Measurements from ENCODE around the gene MGMT. TPM values are rescaled to one million over a fixed set of nuclear protein-coding genes. Genes with fewer than 3 reads are reported as not detected.

The MGMT gene
- total and polyA plus RNA-seq, 2 donors (not counting 1 experiment from before 2014, with no cell fraction given), result 1.9 to 29.1 TPM

- no peak overlapping the region for H2AFZ ChIP-seq (ENCODE audit: low read length)
- no peak overlapping the region for H3K4me2 ChIP-seq (ENCODE audit: extremely low read depth, insufficient read depth, low read length)
- H3K9me3 ChIP-seq (ENCODE audit: control insufficient read depth, insufficient read depth, low read depth, low read length), result no peaks in the 10 kb centered on the region
- no peak overlapping the region for H3K4me3 ChIP-seq (replicated peaks in 1 of 4; ENCODE audit: control extremely low read depth in 1 of 4, insufficient read depth in 1 of 4, low read depth in 3 of 4, low read length in 4 of 4)
- H3K9ac ChIP-seq (ENCODE audit: insufficient read depth, low read length), result no peak overlapping the region
- H3K79me2 ChIP-seq (ENCODE audit: control insufficient read depth, insufficient read depth, low read length), result no peaks in the 10 kb centered on the region
- H3K27ac ChIP-seq (ENCODE audit: insufficient read depth, low read length), result no peak overlapping the region
- H3K36me3 ChIP-seq (ENCODE audit: control insufficient read depth, insufficient read depth, low read length), result no peaks in the 10 kb centered on the region
- no peaks in the 10 kb centered on the region for H4K20me1 ChIP-seq (ENCODE audit: control insufficient read depth, extremely low read depth, insufficient read depth, low read length)
- no peak for DNase-seq (ENCODE audit: low read depth in 2 of 2)
- H3K4me1 ChIP-seq (ENCODE audit: control insufficient read depth, extremely low read depth, insufficient read depth, low read length), result no peaks in the 10 kb centered on the region
- no peak for TF ChIP-seq CTCF (conservative IDR thresholded peaks at IDR 0.05 in 1 of 2, IDR thresholded peaks at IDR 0.05 in 1 of 2; ENCODE audit: low read depth in 1 of 2, low read length in 2 of 2)
- TF ChIP-seq EZH2 (IDR thresholded peaks at IDR 0.05; ENCODE audit: low read length, missing control alignments), result no peak
- no peaks in the 10 kb centered on the region for H3K27me3 ChIP-seq (ENCODE audit: control insufficient read depth, insufficient read depth, low read length)
Measured at GRCh38 chr10:129544205-129545202, 77.5 kb downstream of the MGMT start.

GRCh38 chr10:129545261-129545660 is 78.2 kb downstream of the MGMT start:
- Histone ChIP-seq H3K36me3 (ENCODE audit: control insufficient read depth, insufficient read depth, low read length) (no peaks in the 10 kb centered on the region), H3K79me2 (ENCODE audit: control insufficient read depth, insufficient read depth, low read length) (no peaks in the 10 kb centered on the region), H2AFZ (ENCODE audit: low read length) (no peak overlapping the region), H3K4me2 (ENCODE audit: extremely low read depth, insufficient read depth, low read length) (no peak overlapping the region), H4K20me1 (ENCODE audit: control insufficient read depth, extremely low read depth, insufficient read depth, low read length) (no peaks in the 10 kb centered on the region), H3K9me3 (ENCODE audit: control insufficient read depth, insufficient read depth, low read depth, low read length) (no peaks in the 10 kb centered on the region), H3K9ac (ENCODE audit: insufficient read depth, low read length) (no peak overlapping the region), H3K27ac (ENCODE audit: insufficient read depth, low read length) (no peak overlapping the region), H3K4me1 (ENCODE audit: control insufficient read depth, extremely low read depth, insufficient read depth, low read length) (no peaks in the 10 kb centered on the region), H3K27me3 (ENCODE audit: control insufficient read depth, insufficient read depth, low read length) (no peaks in the 10 kb centered on the region), H3K4me3 (replicated peaks in 1 of 4; ENCODE audit: control extremely low read depth in 1 of 4, insufficient read depth in 1 of 4, low read depth in 3 of 4, low read length in 4 of 4) (no peak overlapping the region)
- TF ChIP-seq EZH2 (IDR thresholded peaks at IDR 0.05; ENCODE audit: low read length, missing control alignments) (no peak), CTCF (conservative IDR thresholded peaks at IDR 0.05 in 1 of 2, IDR thresholded peaks at IDR 0.05 in 1 of 2; ENCODE audit: low read depth in 1 of 2, low read length in 2 of 2) (no peak)
- peak in 1 of 2 donors; percentile 35 for DNase-seq (ENCODE audit: low read depth in 2 of 2)

GRCh38 chr10:129546106-129546505 is 79.1 kb downstream of the MGMT start:
- Histone ChIP-seq H3K9me3 (ENCODE audit: control insufficient read depth, insufficient read depth, low read depth, low read length) (no peaks in the 10 kb centered on the region), H3K27me3 (ENCODE audit: control insufficient read depth, insufficient read depth, low read length) (no peaks in the 10 kb centered on the region), H3K27ac (ENCODE audit: insufficient read depth, low read length) (no peak overlapping the region), H3K79me2 (ENCODE audit: control insufficient read depth, insufficient read depth, low read length) (no peaks in the 10 kb centered on the region), H3K36me3 (ENCODE audit: control insufficient read depth, insufficient read depth, low read length) (no peaks in the 10 kb centered on the region), H3K4me2 (ENCODE audit: extremely low read depth, insufficient read depth, low read length) (no peak overlapping the region), H4K20me1 (ENCODE audit: control insufficient read depth, extremely low read depth, insufficient read depth, low read length) (no peaks in the 10 kb centered on the region), H3K4me3 (replicated peaks in 1 of 4; ENCODE audit: control extremely low read depth in 1 of 4, insufficient read depth in 1 of 4, low read depth in 3 of 4, low read length in 4 of 4) (no peak overlapping the region), H2AFZ (ENCODE audit: low read length) (no peak overlapping the region), H3K9ac (ENCODE audit: insufficient read depth, low read length) (no peak overlapping the region), H3K4me1 (ENCODE audit: control insufficient read depth, extremely low read depth, insufficient read depth, low read length) (no peaks in the 10 kb centered on the region)
- TF ChIP-seq CTCF (conservative IDR thresholded peaks at IDR 0.05 in 1 of 2, IDR thresholded peaks at IDR 0.05 in 1 of 2; ENCODE audit: low read depth in 1 of 2, low read length in 2 of 2) (no peak), EZH2 (IDR thresholded peaks at IDR 0.05; ENCODE audit: low read length, missing control alignments) (no peak)
- DNase-seq (ENCODE audit: low read depth in 2 of 2), result no peak

Data from fibroblast of lung (primary cell).